ENCODE data around the gene SCN1A.

Gene SCN1A

DNA sequence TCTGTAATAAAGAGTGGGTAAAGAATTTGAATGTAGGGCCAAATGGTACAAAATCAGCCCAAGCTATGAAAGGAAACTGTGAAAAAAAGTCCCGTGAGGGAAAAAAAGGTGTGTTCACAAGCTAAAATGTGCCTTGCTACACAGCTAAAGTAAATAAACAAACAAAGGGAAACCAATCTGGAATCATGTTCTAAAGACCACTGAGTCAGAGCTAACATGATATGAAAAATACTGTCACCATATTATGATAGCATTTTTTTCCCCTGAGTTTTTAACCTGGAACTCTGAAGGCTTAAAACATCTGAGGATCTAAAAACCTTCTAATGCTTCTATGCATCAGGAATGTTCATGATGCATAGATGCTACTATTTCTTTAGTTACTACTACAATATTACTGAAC lies 58.8 kb downstream of the SCN1A start:
- Histone ChIP-seq H3K4me1 (ENCODE audit: control insufficient read depth in 1 of 2, insufficient read depth in 1 of 2, low read depth in 1 of 2, low read length in 1 of 2) (no peaks in the 10 kb centered on the region), H3K27ac (no peak overlapping the region), H3K36me3 (no peaks in the 10 kb centered on the region), H3K27me3 (peaks cover 4% of the 10 kb centered on the region), H3K4me3 (ENCODE audit: low read depth in 1 of 2, low read length in 1 of 2) (no peak overlapping the region), H3K9me3 (no peaks in the 10 kb centered on the region)
- TF ChIP-seq, protein P1, sequence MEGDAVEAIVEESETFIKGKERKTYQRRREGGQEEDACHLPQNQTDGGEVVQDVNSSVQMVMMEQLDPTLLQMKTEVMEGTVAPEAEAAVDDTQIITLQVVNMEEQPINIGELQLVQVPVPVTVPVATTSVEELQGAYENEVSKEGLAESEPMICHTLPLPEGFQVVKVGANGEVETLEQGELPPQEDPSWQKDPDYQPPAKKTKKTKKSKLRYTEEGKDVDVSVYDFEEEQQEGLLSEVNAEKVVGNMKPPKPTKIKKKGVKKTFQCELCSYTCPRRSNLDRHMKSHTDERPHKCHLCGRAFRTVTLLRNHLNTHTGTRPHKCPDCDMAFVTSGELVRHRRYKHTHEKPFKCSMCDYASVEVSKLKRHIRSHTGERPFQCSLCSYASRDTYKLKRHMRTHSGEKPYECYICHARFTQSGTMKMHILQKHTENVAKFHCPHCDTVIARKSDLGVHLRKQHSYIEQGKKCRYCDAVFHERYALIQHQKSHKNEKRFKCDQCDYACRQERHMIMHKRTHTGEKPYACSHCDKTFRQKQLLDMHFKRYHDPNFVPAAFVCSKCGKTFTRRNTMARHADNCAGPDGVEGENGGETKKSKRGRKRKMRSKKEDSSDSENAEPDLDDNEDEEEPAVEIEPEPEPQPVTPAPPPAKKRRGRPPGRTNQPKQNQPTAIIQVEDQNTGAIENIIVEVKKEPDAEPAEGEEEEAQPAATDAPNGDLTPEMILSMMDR (IDR thresholded peaks at IDR 0.05): no peak

DNA sequence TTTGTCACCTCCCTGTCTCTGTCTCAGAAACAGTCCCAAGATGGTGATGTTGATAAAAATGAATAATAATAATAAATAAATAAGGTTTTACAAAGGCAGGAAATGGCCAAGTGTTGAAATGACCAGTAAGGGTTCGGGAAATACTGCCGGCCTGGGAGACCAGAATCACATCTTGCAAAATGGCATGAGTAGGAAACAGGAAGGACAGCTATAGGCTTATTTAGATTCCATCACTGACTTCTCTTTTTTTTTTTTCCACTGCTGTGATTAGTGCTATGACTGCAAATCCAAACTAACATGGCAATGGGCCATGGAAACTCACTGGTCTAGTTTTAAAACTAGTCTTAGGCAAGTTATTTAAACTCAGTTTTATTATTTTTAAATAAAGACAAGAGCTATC lies 60.6 kb downstream of the SCN1A start:
- H3K4me3 ChIP-seq (ENCODE audit: low read depth in 1 of 2, low read length in 1 of 2): no peak overlapping the region
- TF ChIP-seq, protein P1 (IDR thresholded peaks at IDR 0.05): no peak
- H3K4me1 ChIP-seq (ENCODE audit: control insufficient read depth in 1 of 2, insufficient read depth in 1 of 2, low read depth in 1 of 2, low read length in 1 of 2): no peaks in the 10 kb centered on the region

DNA sequence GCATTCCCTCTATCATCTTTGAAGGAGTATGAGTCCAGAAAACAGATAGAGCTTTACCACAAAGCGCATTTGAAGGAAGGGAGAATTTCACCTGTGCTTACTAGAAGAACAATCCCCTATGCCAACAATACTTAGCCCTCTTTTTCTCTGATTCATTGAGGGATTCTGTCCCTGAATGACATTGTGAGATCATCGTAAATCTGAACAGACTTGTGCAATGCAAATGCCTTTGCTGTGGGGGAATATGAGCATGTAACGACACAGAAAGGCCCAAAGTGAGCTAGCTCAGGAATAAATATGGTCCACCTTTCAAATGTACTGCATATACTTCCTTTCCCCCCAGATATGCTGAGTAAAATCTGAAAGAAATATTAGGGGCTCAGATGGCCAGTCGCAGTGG lies 67.6 kb downstream of the SCN1A start:
- no peaks in the 10 kb centered on the region for H3K9me3 ChIP-seq
- H3K27ac ChIP-seq: no peak overlapping the region
- no peaks in the 10 kb centered on the region for H3K4me1 ChIP-seq (ENCODE audit: control insufficient read depth in 1 of 2, insufficient read depth in 1 of 2, low read depth in 1 of 2, low read length in 1 of 2)
- peaks cover 4% of the 10 kb centered on the region for H3K27me3 ChIP-seq
- no peak overlapping the region for H3K4me3 ChIP-seq (ENCODE audit: low read depth in 1 of 2, low read length in 1 of 2)
- TF ChIP-seq, protein P1 (IDR thresholded peaks at IDR 0.05): no peak
- no peaks in the 10 kb centered on the region for H3K36me3 ChIP-seq

More for the DNA sequence above, 60.6 kb downstream of the SCN1A start:
- Histone ChIP-seq H3K27me3 (peaks cover 4% of the 10 kb centered on the region), H3K9me3 (no peaks in the 10 kb centered on the region), H3K36me3 (no peaks in the 10 kb centered on the region), H3K27ac (no peak overlapping the region)

DNA sequence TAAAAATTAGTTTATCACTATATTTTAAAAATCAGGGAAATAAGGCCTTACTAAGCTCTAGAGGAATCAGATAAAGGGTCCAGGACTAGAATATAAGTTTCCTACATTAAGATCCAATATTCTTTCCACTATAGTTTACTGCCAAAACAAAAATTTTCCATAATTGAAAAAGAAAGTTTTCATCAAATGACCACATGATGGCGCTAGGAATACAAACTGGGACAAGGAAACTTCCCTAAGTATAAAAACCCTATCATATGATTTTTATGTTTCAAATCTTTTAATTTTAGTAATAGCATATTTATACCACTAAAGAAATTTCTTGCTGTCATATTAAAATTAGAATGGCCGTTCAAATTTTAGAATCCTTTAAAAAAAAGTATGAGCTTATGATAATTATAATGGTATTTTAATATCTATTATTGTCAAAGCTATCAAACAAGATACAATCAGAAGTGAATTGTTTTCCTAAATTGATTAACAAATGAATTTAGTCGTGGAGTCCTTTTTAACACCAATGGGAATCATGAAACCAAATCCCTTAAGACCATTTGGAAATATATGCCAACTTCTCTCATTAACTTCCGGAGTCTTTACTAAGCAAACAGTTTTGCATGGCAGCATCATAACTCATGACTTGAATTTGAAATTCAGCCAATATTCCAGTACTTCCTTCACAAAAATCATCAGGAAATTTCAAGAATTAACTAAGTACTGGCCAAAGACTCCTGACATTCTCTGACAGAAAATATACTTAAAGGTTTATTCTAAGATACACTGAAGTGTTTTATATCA lies 70.3 kb downstream of the SCN1A start:
- Histone ChIP-seq H3K9me3 (no peaks in the 10 kb centered on the region), H3K4me1 (ENCODE audit: control insufficient read depth in 1 of 2, insufficient read depth in 1 of 2, low read depth in 1 of 2, low read length in 1 of 2) (no peaks in the 10 kb centered on the region), H3K36me3 (no peaks in the 10 kb centered on the region), H3K27ac (no peak overlapping the region), H3K27me3 (no peaks in the 10 kb centered on the region), H3K4me3 (ENCODE audit: low read depth in 1 of 2, low read length in 1 of 2) (no peak overlapping the region)
- TF ChIP-seq, protein P1 (IDR thresholded peaks at IDR 0.05): no peak

DNA sequence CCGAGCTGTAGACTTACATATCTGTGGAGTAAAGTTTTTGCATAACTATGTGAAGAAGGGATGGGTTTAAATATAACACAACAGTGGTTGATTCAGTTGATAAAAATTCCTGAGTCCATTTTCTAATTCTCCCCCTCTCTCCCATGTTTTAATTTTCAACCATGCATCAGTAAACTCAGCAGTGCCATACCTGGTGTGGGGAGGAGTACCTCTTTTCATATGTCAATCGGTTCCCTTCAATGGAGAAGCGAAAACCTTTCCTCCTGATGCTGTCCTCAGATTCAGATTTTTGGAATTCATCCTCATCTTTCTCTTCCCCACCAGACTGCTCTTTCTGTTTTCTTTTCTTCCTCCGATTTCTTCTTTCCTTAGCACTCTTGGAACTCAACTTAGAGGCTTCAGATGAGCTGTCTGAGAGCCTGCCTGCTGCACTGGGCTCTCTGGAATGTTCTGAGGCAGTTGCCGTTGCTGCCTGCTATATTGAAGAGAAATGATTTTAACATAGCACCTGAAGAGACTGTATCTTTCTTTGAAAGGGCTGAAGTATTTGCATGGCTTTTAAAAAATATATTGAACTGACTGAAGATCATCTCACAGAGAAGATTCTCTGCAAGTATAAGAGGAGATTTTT lies 82.9 kb downstream of the SCN1A start:
- Histone ChIP-seq H3K4me3 (ENCODE audit: low read depth in 1 of 2, low read length in 1 of 2) (no peak overlapping the region), H3K36me3 (no peaks in the 10 kb centered on the region), H3K27me3 (no peaks in the 10 kb centered on the region), H3K9me3 (no peaks in the 10 kb centered on the region), H3K4me1 (ENCODE audit: control insufficient read depth in 1 of 2, insufficient read depth in 1 of 2, low read depth in 1 of 2, low read length in 1 of 2) (no peaks in the 10 kb centered on the region), H3K27ac (no peak overlapping the region)
- TF ChIP-seq, protein P1 (IDR thresholded peaks at IDR 0.05): no peak
